Measurements from ENCODE around the gene IMMT.

GRCh38 chr2:86214503-86214832, 19.2 kb upstream of the IMMT start:
- TF ChIP-seq CTCF (IDR thresholded peaks at IDR 0.05; ENCODE audit: insufficient read depth, low read length) (no peak), GABPA (IDR thresholded peaks at IDR 0.05; ENCODE audit: low read depth) (no peak)
